ENCODE data around the gene FCRL6.

FCRL6 gene

DNA sequence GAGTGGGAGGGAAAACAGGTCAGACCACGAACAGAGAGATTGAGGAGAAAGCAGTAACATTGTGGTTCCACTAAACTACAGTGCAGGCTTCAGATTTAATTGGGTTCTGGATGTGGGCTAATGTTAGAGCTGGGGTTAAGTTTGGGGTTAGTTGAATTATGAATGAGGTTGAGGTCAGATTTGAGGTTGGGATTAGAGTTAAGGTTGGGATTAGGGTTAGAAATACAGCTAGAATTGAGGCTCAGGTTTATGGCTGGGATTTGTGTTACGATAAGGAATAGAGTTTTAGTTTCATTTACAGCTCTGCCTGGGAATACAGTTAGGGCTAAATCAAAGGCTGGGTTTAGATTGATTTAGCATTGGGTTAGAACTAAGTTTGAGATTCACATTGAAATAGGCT lies 62.1 kb downstream of the FCRL6 start:
- no peak for DNase-seq

Measured in CD4-positive, alpha-beta T cell treated with Interferon gamma for 1 hour (primary cell).